ENCODE data around the gene CASQ1. TPM values are rescaled to one million over a fixed set of nuclear protein-coding genes. Genes with fewer than 3 reads are reported as not detected.

Gene CASQ1
- total and polyA plus RNA-seq, 4 donors, result 1.6 to 15.2 (median 3.9) TPM

DNA sequence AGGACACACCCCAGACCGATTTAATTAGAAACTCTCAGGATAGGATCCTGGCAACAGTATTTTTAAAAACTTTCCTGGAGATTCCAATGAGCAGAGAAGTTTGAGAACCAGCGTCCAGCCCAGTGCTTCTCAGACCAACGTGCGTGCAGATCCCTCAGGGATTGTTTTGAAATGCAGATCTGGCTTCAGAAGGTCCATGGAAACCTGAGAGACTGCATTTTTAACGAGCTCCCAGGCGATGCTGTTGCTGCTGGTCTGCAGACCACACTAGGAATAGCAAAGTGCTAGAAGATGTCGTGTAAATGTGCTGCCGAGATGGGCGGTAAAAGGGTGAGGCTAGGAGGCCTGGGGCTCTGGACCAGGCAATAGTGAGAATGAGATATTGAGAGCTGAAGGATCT lies 18.4 kb upstream of the CASQ1 start:
- Histone ChIP-seq H3K27ac (ENCODE audit: low read depth in 1 of 2, low read length in 2 of 2) (no peak overlapping the region), H3K4me3 (ENCODE audit: low read length in 2 of 2) (no peak overlapping the region), H3K9me3 (ENCODE audit: control insufficient read depth, low read length) (no peaks in the 10 kb centered on the region), H3K27me3 (ENCODE audit: control insufficient read depth in 1 of 2, insufficient read depth in 2 of 2, low read length in 1 of 2) (no peaks in the 10 kb centered on the region), H3K4me1 (ENCODE audit: control insufficient read depth in 1 of 2, insufficient read depth in 2 of 2, low read length in 2 of 2) (no peaks in the 10 kb centered on the region), H3K36me3 (ENCODE audit: control insufficient read depth in 1 of 2, insufficient read depth in 2 of 2, low read length in 1 of 2) (no peaks in the 10 kb centered on the region)
- 60 to 70% methylated on average over 9 of the region's 9 CpGs for WGBS, 2 donors
- intact Hi-C loops (cut with DNase I), result no loop called here
- ATAC-seq (ENCODE audit: low FRiP score) (no peak), DNase-seq (no peak)

DNA sequence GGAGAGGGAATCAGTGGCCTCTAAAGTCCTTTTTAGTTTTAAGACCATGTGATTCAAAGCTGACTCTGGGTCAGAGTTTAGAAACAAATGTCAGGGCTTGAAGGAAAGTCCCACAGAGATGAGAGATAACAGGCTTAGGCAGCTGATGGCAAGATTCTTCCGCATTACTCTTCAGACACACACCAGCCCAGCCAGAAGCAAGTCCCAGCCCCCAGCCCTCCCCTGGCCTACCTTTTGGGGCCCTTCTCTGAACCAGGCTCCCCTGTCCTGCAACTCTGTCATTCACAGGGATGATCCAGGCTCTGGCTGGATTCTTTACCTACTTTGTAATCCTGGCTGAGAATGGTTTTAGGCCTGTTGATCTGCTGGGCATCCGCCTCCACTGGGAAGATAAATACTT lies 13.1 kb upstream of the CASQ1 start:
- Histone ChIP-seq H3K4me1 (ENCODE audit: control insufficient read depth in 1 of 2, insufficient read depth in 2 of 2, low read length in 2 of 2) (no peaks in the 10 kb centered on the region), H3K4me3 (ENCODE audit: low read length in 2 of 2) (no peak overlapping the region), H3K36me3 (ENCODE audit: control insufficient read depth in 1 of 2, insufficient read depth in 2 of 2, low read length in 1 of 2) (no peaks in the 10 kb centered on the region), H3K9me3 (ENCODE audit: control insufficient read depth, low read length) (no peaks in the 10 kb centered on the region), H3K27ac (ENCODE audit: low read depth in 1 of 2, low read length in 2 of 2) (no peak overlapping the region), H3K27me3 (ENCODE audit: control insufficient read depth in 1 of 2, insufficient read depth in 2 of 2, low read length in 1 of 2) (no peaks in the 10 kb centered on the region)
- 93 to 96% methylated on average over 2 of the region's 2 CpGs for WGBS, 2 donors
- DNase-seq, result no peak
- no peak for ATAC-seq (ENCODE audit: low FRiP score)
- intact Hi-C loops (cut with DNase I), result no loop called here

DNA sequence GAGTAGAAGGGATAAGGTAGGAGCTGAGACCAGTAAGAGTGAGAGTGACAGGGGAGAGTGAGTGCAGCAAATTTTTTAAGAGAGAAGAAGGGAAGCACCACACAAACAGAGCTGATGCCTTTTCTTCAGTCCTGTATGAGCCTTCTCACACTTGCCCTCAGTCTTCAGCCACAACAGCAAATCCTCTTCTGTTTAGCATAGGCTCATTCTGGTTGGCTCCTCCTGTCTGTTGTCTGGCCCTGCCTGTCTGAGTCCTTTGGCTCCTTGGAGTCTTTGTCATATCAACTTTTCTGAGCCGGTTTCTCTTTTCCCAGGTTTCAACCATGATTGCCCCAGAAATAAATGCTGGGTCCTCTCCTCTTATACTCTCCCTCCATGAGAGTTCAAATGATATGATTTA lies 12.7 kb upstream of the CASQ1 start:
- DNase-seq, result no peak
- H3K9me3 ChIP-seq (ENCODE audit: control insufficient read depth, low read length), result no peaks in the 10 kb centered on the region
- intact Hi-C loops (cut with DNase I), result no loop called here
- ATAC-seq (ENCODE audit: low FRiP score), result no peak
- H3K27me3 ChIP-seq (ENCODE audit: control insufficient read depth in 1 of 2, insufficient read depth in 2 of 2, low read length in 1 of 2), result no peaks in the 10 kb centered on the region
- H3K36me3 ChIP-seq (ENCODE audit: control insufficient read depth in 1 of 2, insufficient read depth in 2 of 2, low read length in 1 of 2), result no peaks in the 10 kb centered on the region
- WGBS, 2 donors, result 88% methylated on average over 1 of the region's 1 CpG
- no peaks in the 10 kb centered on the region for H3K4me1 ChIP-seq (ENCODE audit: control insufficient read depth in 1 of 2, insufficient read depth in 2 of 2, low read length in 2 of 2)
- H3K27ac ChIP-seq (ENCODE audit: low read depth in 1 of 2, low read length in 2 of 2), result no peak overlapping the region
- H3K4me3 ChIP-seq (ENCODE audit: low read length in 2 of 2), result no peak overlapping the region

DNA sequence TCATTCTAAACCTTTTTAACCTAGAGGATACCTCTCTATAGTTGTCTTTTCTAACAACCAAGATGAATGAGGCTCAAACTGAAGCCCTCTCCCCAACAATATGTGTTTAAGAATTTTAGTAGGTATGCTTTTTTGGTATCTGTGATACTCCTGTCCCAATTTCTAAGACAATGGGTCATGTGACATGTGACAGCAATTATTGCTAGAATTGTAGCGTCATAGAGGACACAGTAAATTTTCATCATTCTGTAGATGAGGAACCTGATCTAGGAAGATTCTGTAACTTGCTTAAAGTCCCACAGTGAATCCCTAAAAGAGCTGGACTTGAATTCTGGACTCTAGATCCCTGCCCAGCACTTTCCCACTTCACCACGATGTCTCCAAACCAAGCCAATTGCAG lies 11.6 kb upstream of the CASQ1 start:
- ATAC-seq (ENCODE audit: low FRiP score) (no peak), DNase-seq (no peak)
- H3K36me3 ChIP-seq (ENCODE audit: control insufficient read depth in 1 of 2, insufficient read depth in 2 of 2, low read length in 1 of 2), result no peaks in the 10 kb centered on the region
- no peaks in the 10 kb centered on the region for H3K9me3 ChIP-seq (ENCODE audit: control insufficient read depth, low read length)
- intact Hi-C loops (cut with DNase I), result no loop called here
- 90 to 92% methylated on average over 2 of the region's 2 CpGs for WGBS, 2 donors
- H3K27ac ChIP-seq (ENCODE audit: low read depth in 1 of 2, low read length in 2 of 2), result no peak overlapping the region
- H3K27me3 ChIP-seq (ENCODE audit: control insufficient read depth in 1 of 2, insufficient read depth in 2 of 2, low read length in 1 of 2), result no peaks in the 10 kb centered on the region
- no peaks in the 10 kb centered on the region for H3K4me1 ChIP-seq (ENCODE audit: control insufficient read depth in 1 of 2, insufficient read depth in 2 of 2, low read length in 2 of 2)
- no peak overlapping the region for H3K4me3 ChIP-seq (ENCODE audit: low read length in 2 of 2)

DNA sequence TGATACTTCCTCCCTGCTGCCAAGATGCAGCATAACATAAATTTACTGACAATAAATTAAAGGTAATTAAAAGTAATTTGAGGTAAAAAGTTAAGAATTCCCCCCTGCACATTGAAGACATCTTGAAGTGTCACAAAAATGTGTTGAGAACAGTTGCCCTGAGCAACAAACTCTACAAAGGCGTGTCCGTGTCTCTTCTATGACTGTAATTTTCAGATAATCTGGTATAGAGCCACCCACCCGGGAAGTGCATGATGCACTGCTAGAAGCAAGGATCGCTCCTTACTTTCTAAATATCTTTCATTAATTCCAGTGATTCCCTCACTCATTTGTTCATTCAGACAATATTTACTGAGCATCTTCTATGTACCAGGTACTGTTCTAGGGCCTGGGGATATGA lies 11.0 kb upstream of the CASQ1 start:
- no peaks in the 10 kb centered on the region for H3K4me1 ChIP-seq (ENCODE audit: control insufficient read depth in 1 of 2, insufficient read depth in 2 of 2, low read length in 2 of 2)
- H3K36me3 ChIP-seq (ENCODE audit: control insufficient read depth in 1 of 2, insufficient read depth in 2 of 2, low read length in 1 of 2), result no peaks in the 10 kb centered on the region
- intact Hi-C loops (cut with DNase I), result no loop called here
- H3K27ac ChIP-seq (ENCODE audit: low read depth in 1 of 2, low read length in 2 of 2), result no peak overlapping the region
- H3K9me3 ChIP-seq (ENCODE audit: control insufficient read depth, low read length), result no peaks in the 10 kb centered on the region
- 92% methylated on average over 4 of the region's 4 CpGs for WGBS, 2 donors
- H3K27me3 ChIP-seq (ENCODE audit: control insufficient read depth in 1 of 2, insufficient read depth in 2 of 2, low read length in 1 of 2), result no peaks in the 10 kb centered on the region
- H3K4me3 ChIP-seq (ENCODE audit: low read length in 2 of 2), result no peak overlapping the region
- ATAC-seq (ENCODE audit: low FRiP score) (no peak), DNase-seq (no peak)

DNA sequence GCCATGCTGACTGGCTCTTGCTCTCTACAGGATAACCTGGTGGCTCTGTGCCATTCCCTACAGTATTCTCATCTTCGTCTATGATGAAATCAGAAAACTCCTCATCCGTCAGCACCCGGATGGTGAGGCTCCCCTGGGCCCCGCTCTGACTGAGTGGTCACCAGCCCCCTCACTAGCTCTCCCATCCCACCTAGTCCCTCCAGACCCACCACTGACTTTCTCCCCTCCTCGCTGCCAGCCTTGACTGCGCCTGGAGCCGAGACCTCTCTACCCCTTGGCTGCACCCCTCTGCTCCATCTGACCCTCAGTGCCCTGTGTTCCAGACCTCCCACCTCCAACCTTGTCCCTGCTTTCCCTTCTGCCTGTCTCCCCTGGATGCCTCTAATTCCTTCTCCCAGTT lies 4.1 kb upstream of the CASQ1 start:
- DNase-seq (peak in 1 of 2 donors; percentile 36), ATAC-seq (ENCODE audit: low FRiP score) (no peak)
- H3K4me3 ChIP-seq (ENCODE audit: low read length in 2 of 2), result no peak overlapping the region
- no peaks in the 10 kb centered on the region for H3K4me1 ChIP-seq (ENCODE audit: control insufficient read depth in 1 of 2, insufficient read depth in 2 of 2, low read length in 2 of 2)
- H3K36me3 ChIP-seq (ENCODE audit: control insufficient read depth in 1 of 2, insufficient read depth in 2 of 2, low read length in 1 of 2), result no peaks in the 10 kb centered on the region
- H3K9me3 ChIP-seq (ENCODE audit: control insufficient read depth, low read length), result no peaks in the 10 kb centered on the region
- intact Hi-C loops (cut with DNase I), result no loop called here
- H3K27me3 ChIP-seq (ENCODE audit: control insufficient read depth in 1 of 2, insufficient read depth in 2 of 2, low read length in 1 of 2), result no peaks in the 10 kb centered on the region
- WGBS, 2 donors, result 94 to 97% methylated on average over 7 of the region's 7 CpGs
- H3K27ac ChIP-seq (ENCODE audit: low read depth in 1 of 2, low read length in 2 of 2), result no peak overlapping the region

DNA sequence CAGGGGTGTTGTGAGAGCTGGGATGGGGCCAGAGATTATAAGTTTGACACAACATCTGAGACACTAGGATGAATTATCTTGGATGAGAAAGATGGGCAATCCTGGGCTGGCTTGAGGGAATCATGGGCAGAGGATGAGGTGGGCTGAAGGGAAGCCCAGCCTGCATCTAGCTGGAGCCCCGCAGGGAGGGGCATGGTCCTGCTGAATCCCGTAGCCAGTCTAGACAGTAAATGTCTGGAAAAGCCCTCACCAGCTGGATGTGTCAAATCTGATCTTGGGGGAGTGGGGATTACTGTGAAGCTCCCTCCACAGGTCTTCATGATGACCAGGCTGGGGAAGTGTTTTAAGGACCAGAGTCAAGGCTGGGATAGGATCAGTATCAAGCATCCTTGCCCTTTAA lies 3.6 kb upstream of the CASQ1 start:
- Histone ChIP-seq H3K27ac (ENCODE audit: low read depth in 1 of 2, low read length in 2 of 2) (no peak overlapping the region), H3K4me1 (ENCODE audit: control insufficient read depth in 1 of 2, insufficient read depth in 2 of 2, low read length in 2 of 2) (no peaks in the 10 kb centered on the region), H3K36me3 (ENCODE audit: control insufficient read depth in 1 of 2, insufficient read depth in 2 of 2, low read length in 1 of 2) (no peaks in the 10 kb centered on the region), H3K4me3 (ENCODE audit: low read length in 2 of 2) (no peak overlapping the region), H3K27me3 (ENCODE audit: control insufficient read depth in 1 of 2, insufficient read depth in 2 of 2, low read length in 1 of 2) (no peaks in the 10 kb centered on the region), H3K9me3 (ENCODE audit: control insufficient read depth, low read length) (no peaks in the 10 kb centered on the region)
- intact Hi-C loops (cut with DNase I), result no loop called here
- WGBS, 2 donors, result 54 to 67% methylated on average over 2 of the region's 2 CpGs
- ATAC-seq (ENCODE audit: low FRiP score) (no peak), DNase-seq (no peak)

DNA sequence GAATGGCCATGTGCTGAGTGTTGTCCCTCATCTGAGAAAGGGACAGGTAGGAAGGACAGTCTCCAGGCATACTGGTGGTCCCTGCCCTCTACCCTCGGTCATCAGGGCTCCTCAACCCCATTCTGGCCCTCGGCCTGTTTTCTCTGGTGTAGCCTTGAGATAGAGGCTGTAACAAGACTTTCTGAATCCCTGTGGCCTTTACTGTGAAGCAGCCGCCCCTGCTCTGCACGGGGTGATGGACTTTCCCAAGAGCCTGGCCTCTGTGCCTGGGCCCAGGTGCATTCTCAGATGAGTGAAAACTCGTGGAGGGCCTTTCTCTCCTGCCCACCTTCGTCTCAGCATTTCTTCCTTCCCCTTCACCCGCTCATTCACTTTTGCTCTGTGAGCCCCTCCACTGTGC lies 3.0 kb upstream of the CASQ1 start:
- Histone ChIP-seq H3K4me1 (ENCODE audit: control insufficient read depth in 1 of 2, insufficient read depth in 2 of 2, low read length in 2 of 2) (no peaks in the 10 kb centered on the region), H3K9me3 (ENCODE audit: control insufficient read depth, low read length) (no peaks in the 10 kb centered on the region), H3K4me3 (ENCODE audit: low read length in 2 of 2) (no peak overlapping the region), H3K27ac (ENCODE audit: low read depth in 1 of 2, low read length in 2 of 2) (no peak overlapping the region), H3K27me3 (ENCODE audit: control insufficient read depth in 1 of 2, insufficient read depth in 2 of 2, low read length in 1 of 2) (no peaks in the 10 kb centered on the region), H3K36me3 (ENCODE audit: control insufficient read depth in 1 of 2, insufficient read depth in 2 of 2, low read length in 1 of 2) (no peaks in the 10 kb centered on the region)
- ATAC-seq (ENCODE audit: low FRiP score) (no peak), DNase-seq (no peak)
- 87 to 88% methylated on average over 7 of the region's 7 CpGs for WGBS, 2 donors
- intact Hi-C loops (cut with DNase I), result no loop called here

DNA sequence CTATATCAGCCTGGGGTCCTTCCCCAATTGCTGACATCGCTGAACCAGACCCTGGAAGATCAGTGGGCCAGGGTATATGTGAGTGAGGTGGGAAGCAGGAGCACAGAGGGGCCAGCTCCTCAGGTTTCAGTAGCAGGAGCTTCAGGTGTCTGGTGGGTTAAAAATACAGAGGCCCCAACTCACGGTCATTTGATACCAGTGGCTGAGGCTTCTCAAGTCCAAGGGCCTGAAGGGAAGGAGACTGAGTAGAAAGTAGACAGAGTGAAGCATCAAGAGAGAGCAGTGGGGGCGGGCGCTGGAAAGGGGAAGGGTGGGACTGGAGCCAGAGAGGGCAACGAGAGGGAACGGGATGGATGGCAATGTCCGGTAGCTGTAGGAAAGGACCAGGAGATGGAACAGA lies 2.0 kb upstream of the CASQ1 start:
- DNase-seq, result no peak
- 86 to 90% methylated on average over 7 of the region's 7 CpGs for WGBS, 2 donors
- no peak overlapping the region for H3K27ac ChIP-seq (ENCODE audit: low read depth in 1 of 2, low read length in 2 of 2)
- H3K4me1 ChIP-seq (ENCODE audit: control insufficient read depth in 1 of 2, insufficient read depth in 2 of 2, low read length in 2 of 2), result no peaks in the 10 kb centered on the region
- no peaks in the 10 kb centered on the region for H3K36me3 ChIP-seq (ENCODE audit: control insufficient read depth in 1 of 2, insufficient read depth in 2 of 2, low read length in 1 of 2)
- H3K27me3 ChIP-seq (ENCODE audit: control insufficient read depth in 1 of 2, insufficient read depth in 2 of 2, low read length in 1 of 2), result no peaks in the 10 kb centered on the region
- H3K4me3 ChIP-seq (ENCODE audit: low read length in 2 of 2), result no peak overlapping the region
- no peak for ATAC-seq (ENCODE audit: low FRiP score)
- intact Hi-C loops (cut with DNase I), result no loop called here
- no peaks in the 10 kb centered on the region for H3K9me3 ChIP-seq (ENCODE audit: control insufficient read depth, low read length)
